Adipose tissue (tissue), 3 donors: ENCODE results near the gene GRK5. TPM values are rescaled to one million over a fixed set of nuclear protein-coding genes. Genes with fewer than 3 reads are reported as not detected.

Experiments used
- H3K27ac ChIP-seq: one replicate; pipeline ENCODE4 v1.5.1; 2013; ENCODE audit warnings: low read depth, low read length
- WGBS, 3 donors: extraction: QIAGEN DNeasy Blood & Tissue Kit; methylation state at CpG; one replicate each; pipeline ENCODE4 v1.1.7; 2013; 5-methylcytosine and 5-hydroxymethylcytosine counted together
- polyA plus RNA-seq, 3 donors: library from polyadenylated mRNA; stranded (reverse); fragments of 200-250 nt; gene quantifications; one replicate each; pipeline ENCODE4 v1.2.3, GENCODE V29; 2013
- donor health status: healthy with polysubstance abuse.
- donor health status: Bipolar disorder and iron deficiency.
- donor health status: healthy.

Gene GRK5
- polyA plus RNA-seq, 3 donors = 3.2 to 38.5 (median 20.8) TPM

- 90 to 92% (median 92%) methylated on average over 9 of the region's 9 CpGs for WGBS, 3 donors
- H3K27ac ChIP-seq = no peak overlapping the region
Measured at GRCh38 chr10:119410361-119411116, 203.2 kb downstream of the GRK5 start.

- no peak overlapping the region for H3K27ac ChIP-seq
- 29 to 65% (median 41%) methylated on average over 31 of the region's 31 CpGs for WGBS, 3 donors
Measured at GRCh38 chr10:119412244-119413092, 205.1 kb downstream of the GRK5 start.

GRCh38 chr10:119413093-119413453, 205.7 kb downstream of the GRK5 start:
- 73 to 91% (median 84%) methylated on average over 9 of the region's 9 CpGs for WGBS, 3 donors
- H3K27ac ChIP-seq = no peak overlapping the region

DNA sequence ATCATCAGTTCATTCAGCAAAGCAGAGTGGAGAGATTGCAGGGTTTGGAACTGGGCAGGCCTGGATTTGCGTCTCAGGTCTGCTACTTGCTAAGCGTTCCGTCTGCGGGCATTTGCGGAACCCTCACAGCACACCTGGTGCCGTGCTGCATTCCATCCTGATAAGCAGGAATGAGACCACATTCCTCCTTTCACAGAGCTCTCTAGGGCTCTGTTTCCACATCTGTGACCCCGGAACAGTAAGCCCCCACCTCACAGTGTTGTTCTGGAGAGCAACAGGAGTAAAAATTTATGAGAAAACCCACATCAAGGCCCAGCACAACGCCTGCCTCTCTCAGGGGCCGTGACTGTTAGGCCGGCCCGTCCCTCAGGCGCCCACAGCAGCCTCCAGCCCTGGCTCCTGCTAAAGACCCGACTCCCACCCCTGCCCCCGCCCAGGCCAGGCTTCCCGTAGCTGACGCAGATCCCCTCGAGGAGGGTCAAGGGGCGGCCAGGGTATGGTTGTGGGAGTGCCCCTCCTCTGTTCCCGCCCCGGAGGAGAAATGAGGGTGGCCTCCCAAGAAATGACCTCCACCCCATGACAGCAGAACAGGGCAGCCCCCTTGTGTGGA, 206.2 kb downstream of the GRK5 start:
- H3K27ac ChIP-seq = no peak overlapping the region
- WGBS, 3 donors = 68 to 75% (median 72%) methylated on average over 19 to 20 of the region's 20 CpGs

DNA sequence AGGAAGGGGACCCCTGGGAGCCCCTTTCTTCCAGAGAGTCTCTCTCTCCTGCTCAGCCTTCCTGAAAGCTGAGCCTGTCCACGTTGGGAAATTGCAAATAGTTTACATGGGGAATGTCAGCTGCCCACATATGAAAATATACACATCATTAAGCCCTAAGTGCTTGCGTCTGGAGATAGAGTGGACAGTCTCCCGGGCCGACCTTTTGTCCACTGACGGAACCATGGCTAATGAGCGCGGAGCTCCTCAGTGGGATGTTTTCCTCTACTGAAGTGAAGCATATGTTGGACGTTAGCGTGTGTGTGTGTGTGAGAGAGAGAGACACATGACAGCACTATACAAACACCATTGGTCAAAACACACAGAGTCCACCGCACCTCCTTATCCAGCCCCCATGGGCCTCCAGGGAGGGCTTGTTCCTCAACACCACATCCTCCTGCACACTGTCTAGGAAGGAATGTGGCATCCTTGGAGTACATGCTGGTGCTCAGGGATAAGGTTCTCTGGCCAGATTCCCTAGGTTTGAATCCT, 206.8 kb downstream of the GRK5 start:
- no peak overlapping the region for H3K27ac ChIP-seq
- WGBS, 3 donors = 57 to 70% (median 63%) methylated on average over 10 of the region's 10 CpGs

GRCh38 chr10:119415121-119415520, 207.8 kb downstream of the GRK5 start:
- H3K27ac ChIP-seq = no peak overlapping the region

DNA sequence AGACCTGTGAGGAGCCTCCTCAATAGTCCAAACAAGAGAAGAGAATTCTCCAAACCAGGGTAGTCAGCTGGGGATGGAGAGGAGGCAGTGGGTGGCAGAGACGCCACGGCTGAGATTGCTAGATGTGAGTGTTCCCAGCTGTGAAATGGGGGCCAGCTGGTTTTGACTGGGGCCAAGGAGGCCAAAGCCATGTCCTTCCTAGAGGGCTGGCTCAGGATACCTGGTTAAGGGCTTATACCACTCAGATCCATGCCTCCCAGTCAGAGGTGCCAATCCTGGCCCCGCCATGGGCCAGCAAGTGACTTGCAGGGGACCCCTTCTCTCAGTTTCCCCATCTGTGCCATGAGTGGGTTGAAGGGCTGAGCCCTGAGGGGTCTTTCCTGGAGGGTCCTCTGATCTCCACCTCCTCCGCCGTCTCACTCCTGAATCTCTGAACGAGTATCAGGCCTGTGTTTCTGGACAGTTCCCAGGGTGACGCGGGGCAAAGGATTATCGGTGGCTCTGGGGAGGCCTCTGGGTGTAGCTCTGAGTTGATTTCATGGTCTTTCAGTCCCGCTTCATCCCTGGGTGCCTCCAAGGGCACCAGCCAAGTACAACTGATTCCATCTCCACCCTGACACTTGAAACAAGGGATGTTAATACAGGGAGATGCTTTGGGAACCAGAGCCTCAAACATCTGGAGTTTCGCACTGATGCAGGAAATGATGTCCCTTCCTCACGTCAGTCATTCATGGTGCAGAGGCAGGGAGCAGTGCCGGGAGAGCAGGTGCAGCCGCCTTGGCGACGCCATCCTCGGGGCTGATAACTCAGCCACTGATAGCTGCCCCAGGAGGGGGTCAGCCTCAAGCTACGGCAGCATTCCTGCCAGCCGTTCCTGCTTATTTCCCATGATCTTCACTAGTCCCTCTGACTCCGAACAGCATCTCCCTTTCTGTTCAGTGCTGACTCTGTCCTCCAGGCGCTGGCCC, 208.4 kb downstream of the GRK5 start:
- H3K27ac ChIP-seq = no peak overlapping the region
- WGBS, 3 donors = 76 to 86% (median 81%) methylated on average over 21 of the region's 21 CpGs

More at GRCh38 chr10:119415121-119415520, 207.8 kb downstream of the GRK5 start:
- 75 to 90% (median 78%) methylated on average over 6 of the region's 6 CpGs for WGBS, 3 donors

DNA sequence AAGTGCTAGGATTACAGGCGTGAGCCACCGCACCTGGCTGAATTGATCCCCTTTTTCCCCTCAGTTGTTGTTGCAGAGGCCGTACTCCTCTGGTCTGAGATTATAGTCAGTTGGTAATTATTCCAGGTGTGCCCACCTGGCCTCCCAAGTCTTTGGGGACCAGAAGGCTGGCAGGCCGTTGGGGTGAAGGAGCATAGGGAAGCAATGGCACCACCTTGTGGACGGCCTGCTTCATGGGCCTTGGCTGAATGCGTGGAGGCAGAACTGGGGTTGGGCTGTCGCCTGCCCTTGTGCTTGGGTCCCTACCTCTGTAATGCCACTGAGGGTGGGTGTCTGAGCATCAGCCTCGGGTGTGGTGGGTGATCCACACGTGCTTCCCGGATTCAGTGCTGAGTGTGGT, 209.5 kb downstream of the GRK5 start:
- 44 to 56% (median 47%) methylated on average over 10 of the region's 10 CpGs for WGBS, 3 donors
- H3K27ac ChIP-seq = no peak overlapping the region

DNA sequence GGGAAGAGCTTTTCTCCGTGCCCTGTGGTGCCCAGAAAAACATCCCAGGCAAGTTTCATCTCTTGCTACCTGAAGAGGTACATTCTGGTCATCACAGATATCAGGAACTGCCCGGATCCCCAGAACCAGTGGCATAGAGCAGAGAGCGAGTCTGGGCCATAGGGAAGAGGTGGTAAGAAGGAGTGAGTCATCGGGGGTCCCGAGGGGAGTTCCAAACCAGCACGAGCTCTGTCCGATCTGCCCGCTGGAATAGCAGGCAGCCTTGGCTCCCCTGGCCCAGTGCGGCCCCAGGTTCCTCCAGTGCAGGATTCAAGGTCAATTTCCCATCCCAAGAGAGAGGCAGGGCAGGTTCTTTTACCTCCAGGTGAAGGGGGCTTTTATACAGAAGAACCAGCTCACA, 210.5 kb downstream of the GRK5 start:
- H3K27ac ChIP-seq = no peak overlapping the region
- 86 to 92% (median 91%) methylated on average over 9 of the region's 9 CpGs for WGBS, 3 donors

GRCh38 chr10:119418362-119418761, 211.0 kb downstream of the GRK5 start:
- 78 to 93% (median 80%) methylated on average over 4 of the region's 4 CpGs for WGBS, 3 donors
- no peak overlapping the region for H3K27ac ChIP-seq

- 74 to 97% (median 94%) methylated on average over 2 of the region's 2 CpGs for WGBS, 3 donors
Measured at GRCh38 chr10:119419931-119420330, 212.6 kb downstream of the GRK5 start.

GRCh38 chr10:119420950-119421875, 213.8 kb downstream of the GRK5 start:
- H3K27ac ChIP-seq = no peak overlapping the region
- 55 to 72% (median 66%) methylated on average over 13 of the region's 13 CpGs for WGBS, 3 donors

More at GRCh38 chr10:119419931-119420330, 212.6 kb downstream of the GRK5 start:
- no peak overlapping the region for H3K27ac ChIP-seq

GRCh38 chr10:119421891-119422681, 214.7 kb downstream of the GRK5 start:
- H3K27ac ChIP-seq = no peak overlapping the region
- WGBS, 3 donors = 33 to 76% (median 73%) methylated on average over 11 of the region's 11 CpGs

DNA sequence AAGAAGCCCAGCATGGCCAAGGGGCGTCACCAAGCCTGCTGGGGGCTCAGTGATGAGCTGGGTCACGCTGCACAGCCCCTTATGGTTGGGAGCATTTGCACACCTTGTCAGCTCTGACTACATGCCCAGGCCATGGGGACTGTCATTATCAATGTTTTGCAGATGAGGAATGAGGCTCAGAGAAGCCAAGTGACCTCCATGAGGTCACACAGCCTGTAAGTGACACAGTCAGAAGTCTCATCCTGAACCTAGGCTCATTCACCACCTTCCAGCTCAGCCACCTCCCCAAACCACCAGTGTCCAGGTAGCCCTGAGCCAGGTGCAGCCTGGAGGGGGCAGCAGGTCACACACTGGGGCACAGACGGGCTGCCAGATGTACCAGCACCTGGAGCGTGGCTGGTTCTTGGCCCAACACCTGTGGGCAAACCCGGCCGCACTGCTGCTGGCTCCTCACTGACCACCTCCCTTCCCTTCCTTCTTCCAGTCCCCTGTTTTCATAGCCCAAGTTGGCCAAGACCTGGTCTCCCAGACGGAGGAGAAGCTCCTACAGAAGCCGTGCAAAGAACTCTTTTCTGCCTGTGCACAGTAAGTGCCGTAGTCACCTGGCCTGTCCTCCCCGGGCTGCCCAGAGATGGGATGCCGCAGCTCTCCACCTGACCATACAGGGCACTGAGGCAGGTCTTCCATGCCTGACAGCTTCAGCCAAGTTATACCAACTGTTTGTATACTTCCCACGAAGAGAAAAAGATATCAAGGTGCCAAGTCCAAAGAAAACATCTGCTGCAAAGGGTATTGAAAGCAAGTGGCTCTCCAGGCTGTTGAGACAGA, 215.5 kb downstream of the GRK5 start:
- no peak overlapping the region for H3K27ac ChIP-seq
- 86 to 93% (median 92%) methylated on average over 12 of the region's 12 CpGs for WGBS, 3 donors

- 79 to 88% (median 81%) methylated on average over 7 of the region's 7 CpGs for WGBS, 3 donors
- H3K27ac ChIP-seq = no peak overlapping the region
Measured at GRCh38 chr10:119423510-119424257, 216.3 kb downstream of the GRK5 start.
